ENCODE measurements around the gene FPR1.

DNA sequence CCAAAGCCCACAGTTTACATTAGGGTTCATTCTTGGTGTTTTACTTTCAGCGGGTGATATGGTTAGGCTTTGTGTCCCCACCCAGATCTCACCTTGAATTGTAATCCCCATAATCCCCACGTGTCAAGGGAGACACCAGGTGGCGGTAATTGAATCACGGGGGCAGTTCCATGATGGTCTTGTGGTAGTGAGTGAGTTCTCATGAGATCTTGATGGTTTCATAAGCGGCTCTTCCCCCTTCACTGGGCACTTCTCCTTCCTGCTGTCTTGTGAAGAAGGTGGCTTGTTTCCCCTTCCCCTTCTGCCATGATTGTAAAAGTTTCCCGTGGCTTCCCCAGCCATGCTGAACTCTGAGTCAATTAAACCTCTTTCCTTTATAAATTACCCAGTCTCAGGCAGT lies 21.3 kb upstream of the FPR1 start:
- TF ChIP-seq, protein P1, sequence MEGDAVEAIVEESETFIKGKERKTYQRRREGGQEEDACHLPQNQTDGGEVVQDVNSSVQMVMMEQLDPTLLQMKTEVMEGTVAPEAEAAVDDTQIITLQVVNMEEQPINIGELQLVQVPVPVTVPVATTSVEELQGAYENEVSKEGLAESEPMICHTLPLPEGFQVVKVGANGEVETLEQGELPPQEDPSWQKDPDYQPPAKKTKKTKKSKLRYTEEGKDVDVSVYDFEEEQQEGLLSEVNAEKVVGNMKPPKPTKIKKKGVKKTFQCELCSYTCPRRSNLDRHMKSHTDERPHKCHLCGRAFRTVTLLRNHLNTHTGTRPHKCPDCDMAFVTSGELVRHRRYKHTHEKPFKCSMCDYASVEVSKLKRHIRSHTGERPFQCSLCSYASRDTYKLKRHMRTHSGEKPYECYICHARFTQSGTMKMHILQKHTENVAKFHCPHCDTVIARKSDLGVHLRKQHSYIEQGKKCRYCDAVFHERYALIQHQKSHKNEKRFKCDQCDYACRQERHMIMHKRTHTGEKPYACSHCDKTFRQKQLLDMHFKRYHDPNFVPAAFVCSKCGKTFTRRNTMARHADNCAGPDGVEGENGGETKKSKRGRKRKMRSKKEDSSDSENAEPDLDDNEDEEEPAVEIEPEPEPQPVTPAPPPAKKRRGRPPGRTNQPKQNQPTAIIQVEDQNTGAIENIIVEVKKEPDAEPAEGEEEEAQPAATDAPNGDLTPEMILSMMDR (IDR thresholded peaks at IDR 0.05; ENCODE audit: insufficient read depth, low read length, poor library complexity, severe bottlenecking) = no peak
- no peak for TF ChIP-seq EZH2phosphoT487 (conservative IDR thresholded peaks at IDR 0.05; ENCODE audit: low read length)
